ENCODE results near the gene SPTLC1.

The SPTLC1 gene

GRCh38 chr9:92077888-92078287 is 37.3 kb downstream of the SPTLC1 start:
- no peak for DNase-seq (ENCODE audit: low spot score)

DNA sequence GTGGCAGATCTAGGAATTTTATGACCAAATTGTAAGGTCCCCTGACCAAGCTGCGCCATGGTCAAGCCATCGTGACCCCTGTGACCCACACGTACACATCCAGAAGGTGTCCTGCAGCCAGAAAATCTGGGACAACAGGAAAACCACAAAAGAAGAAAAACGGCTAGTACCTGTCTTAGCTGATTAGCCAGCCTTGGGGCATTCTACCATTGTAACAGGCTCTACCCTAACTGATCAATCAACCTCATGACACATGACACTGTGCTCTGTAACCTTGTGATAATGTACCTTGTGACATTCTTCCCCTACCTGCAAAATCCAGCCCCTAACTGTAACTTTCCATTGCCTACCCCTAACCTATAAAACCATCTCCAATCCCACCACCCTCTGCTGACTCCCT is 43.6 kb downstream of the SPTLC1 start:
- no peak for DNase-seq (ENCODE audit: low spot score)

DNA sequence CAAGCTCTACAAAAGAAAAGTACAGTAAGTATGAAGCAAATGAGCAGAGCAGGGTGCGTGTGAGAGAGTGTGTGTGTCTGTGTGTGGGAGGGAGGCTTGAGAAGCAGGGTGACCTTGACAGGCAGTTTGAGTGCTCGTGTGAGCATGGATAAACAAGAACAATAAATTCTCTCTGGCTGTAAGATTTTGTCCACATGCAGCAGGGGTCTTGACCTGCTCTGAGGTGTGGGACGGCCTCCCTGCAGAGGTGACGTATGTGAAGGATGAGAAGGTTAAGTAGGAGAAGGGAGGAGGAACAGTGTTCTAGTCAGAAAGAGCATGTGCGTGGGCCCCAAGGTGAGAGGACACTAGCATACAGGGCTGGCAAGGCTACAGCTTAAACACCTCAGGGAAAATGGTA is 49.0 kb downstream of the SPTLC1 start:
- no peak for DNase-seq (ENCODE audit: low spot score)

- no peak for DNase-seq (ENCODE audit: low spot score)
Observed at GRCh38 chr9:92064711-92065110, 50.5 kb downstream of the SPTLC1 start.

- no peak for DNase-seq (ENCODE audit: low spot score)
Observed at GRCh38 chr9:92061184-92061583, 54.0 kb downstream of the SPTLC1 start.

- DNase-seq (ENCODE audit: low spot score), result no peak
Observed at GRCh38 chr9:92059661-92060060, 55.6 kb downstream of the SPTLC1 start.

GRCh38 chr9:92058723-92059444 is 56.3 kb downstream of the SPTLC1 start:
- no peak for DNase-seq (ENCODE audit: low spot score)

- no peak for DNase-seq (ENCODE audit: low spot score)
Observed at GRCh38 chr9:92058026-92058425, 57.2 kb downstream of the SPTLC1 start.

DNA sequence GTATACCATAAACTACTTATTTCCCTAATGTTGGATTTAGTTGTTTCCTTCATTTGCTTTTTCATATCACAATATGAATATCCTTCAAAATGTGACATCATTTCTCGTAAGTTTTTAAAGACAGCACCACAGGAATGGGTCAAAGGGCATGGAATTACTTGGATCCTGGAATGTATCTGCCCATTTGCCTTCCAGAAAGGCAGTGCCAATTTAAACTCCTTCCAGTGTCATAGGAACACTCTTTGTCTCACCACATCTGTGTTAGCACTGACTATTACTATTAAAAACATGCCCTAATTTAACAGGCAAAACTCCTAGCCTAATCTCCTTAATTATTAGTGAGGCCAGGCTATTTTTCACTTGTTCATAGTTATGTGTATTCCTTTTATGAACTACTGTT is 58.0 kb downstream of the SPTLC1 start:
- DNase-seq (ENCODE audit: low spot score), result no peak

DNA sequence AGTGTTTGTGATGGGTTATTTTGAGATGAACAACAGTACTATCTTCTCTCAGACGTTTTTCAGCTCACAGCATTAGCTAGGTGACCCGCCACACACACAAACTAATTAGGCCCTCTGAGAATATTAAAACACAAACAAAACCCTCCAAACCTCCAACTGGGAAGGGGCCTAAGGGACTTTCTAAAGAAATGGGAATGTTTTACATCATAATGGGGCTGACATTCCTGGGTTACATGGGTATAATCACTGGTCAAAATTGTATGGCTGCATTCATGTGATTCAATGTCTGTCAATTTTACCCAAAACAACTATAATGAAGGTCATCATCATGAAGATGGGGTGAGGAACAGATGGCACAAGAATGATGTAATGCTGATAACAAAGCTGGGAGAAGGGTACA is 59.6 kb downstream of the SPTLC1 start:
- DNase-seq (ENCODE audit: low spot score), result no peak

DNA sequence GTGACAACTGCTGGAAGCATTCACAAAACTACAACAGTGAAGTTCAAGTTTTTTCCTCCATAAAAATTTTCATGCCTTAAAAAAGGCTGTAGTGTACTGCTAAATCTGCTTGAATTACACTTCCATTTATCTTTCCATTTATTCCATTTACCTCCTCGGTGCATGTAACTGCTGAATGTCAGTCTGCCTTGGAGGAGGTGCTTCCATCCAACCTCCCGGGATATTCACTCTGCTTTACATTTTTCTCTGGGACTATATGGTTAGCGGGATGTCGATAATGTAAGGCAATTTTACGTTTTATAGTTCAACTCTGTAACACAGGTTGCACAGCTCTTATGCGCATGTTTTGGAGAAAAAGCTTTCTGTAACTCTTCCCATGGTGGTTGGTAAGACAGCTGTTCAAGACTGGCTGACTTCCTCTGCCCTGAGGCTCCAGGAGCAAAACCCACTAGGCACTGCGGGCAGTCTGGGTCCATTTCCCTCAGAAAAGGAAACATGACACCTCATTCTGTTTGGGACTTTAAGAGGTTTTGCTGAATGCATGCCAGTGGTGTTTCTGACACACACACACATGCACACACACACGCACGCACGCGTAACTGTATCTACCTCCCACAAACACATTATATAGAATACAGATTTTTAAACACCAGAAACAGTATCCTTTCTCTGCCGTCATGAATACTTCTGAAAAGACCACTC is 66.1 kb downstream of the SPTLC1 start:
- DNase-seq (ENCODE audit: low spot score), result no peak

DNA sequence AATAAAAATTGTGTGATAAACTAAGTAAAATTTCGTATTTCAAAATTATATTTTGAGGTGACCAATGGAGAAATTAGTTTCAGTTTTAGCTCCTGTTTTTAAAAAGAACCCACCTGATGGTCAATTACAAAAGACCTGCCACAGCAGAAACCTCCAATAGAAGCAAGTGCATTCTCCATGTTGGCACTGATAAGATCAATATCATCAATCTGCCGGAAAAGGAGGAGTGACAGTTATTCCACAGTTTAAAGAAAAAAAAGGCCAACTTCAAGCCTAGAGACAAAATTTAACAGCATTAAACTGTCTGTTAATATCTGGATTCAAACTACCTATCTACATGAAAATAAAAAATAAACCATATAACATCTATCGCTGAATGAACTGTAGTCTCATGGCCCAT is 67.7 kb downstream of the SPTLC1 start:
- no peak for DNase-seq (ENCODE audit: low spot score)

DNA sequence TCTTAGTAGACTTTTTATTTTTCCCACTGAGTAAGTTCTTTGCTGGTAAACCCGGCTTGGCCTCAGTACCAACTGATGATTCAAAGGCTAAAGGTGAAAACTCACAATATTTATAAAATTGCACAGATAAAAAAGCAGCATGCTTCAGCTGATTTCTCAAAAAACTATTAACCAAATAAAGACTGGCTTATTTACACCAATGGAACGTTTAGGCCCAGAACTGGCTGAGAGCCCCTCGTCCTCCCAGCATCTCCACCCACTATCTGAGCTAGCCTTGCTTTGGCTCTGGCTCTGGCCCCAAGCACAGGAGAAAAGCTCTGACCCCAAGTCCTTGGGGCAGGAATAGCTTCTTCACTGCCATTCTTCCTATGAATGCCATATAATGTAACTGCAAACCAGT is 68.5 kb downstream of the SPTLC1 start:
- no peak for DNase-seq (ENCODE audit: low spot score)

- no peak for DNase-seq (ENCODE audit: low spot score)
Observed at GRCh38 chr9:92044936-92045335, 70.3 kb downstream of the SPTLC1 start.

GRCh38 chr9:92043002-92043401 is 72.2 kb downstream of the SPTLC1 start:
- no peak for DNase-seq (ENCODE audit: low spot score)

DNA sequence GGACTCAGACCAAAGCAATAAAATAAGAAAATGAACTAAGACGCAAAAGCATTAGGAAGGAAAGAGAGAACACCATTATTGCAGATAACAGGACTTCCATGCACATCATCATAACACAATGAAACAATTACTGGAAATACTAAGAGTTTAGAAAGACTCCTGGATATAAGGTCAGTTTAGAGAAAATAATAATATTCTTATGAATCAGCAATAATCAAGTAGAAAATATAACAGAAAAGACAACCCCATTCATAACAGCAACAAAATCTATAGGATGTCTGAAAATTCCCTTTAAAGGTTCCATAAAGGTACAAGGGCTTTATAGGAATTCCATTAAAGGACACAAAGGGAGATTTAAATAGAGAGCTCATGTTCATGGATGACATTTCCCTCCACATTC is 73.0 kb downstream of the SPTLC1 start:
- no peak for DNase-seq (ENCODE audit: low spot score)

DNA sequence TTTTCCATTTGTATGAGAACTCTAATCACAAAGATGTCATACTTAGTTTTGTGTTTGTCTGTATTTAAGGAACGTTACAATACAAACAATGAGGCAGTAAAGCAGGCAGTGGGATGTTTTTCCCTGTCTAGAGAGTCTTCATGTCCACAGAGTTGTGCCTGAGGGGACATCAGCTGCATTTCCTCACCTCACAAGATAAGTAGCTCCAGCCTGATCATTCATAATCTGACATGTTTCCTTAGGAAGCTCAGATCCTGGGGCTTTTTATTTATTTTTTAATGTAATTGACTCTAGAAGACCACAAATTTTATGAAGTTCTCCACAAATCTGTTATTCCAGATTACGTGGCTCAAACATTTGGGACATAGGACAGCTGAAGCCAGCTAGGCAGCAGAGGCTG is 78.5 kb downstream of the SPTLC1 start:
- DNase-seq (ENCODE audit: low spot score), result no peak

DNA sequence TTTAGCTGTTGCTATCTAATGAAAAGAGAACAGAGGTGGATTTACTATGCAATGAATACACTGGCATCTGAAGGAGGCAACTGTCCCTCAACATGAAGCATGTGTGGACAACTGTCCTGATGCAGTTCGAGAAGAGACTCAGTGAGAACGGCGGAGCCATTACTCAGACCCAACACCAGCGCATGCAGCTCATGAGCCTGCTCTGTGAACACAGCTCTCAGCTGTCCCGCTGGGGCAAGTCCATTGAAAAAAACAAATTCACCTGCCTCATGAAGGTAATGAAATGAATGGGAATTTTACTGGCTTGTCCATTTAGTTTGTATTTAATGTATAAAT is 78.8 kb downstream of the SPTLC1 start:
- no peak for DNase-seq (ENCODE audit: low spot score)

DNA sequence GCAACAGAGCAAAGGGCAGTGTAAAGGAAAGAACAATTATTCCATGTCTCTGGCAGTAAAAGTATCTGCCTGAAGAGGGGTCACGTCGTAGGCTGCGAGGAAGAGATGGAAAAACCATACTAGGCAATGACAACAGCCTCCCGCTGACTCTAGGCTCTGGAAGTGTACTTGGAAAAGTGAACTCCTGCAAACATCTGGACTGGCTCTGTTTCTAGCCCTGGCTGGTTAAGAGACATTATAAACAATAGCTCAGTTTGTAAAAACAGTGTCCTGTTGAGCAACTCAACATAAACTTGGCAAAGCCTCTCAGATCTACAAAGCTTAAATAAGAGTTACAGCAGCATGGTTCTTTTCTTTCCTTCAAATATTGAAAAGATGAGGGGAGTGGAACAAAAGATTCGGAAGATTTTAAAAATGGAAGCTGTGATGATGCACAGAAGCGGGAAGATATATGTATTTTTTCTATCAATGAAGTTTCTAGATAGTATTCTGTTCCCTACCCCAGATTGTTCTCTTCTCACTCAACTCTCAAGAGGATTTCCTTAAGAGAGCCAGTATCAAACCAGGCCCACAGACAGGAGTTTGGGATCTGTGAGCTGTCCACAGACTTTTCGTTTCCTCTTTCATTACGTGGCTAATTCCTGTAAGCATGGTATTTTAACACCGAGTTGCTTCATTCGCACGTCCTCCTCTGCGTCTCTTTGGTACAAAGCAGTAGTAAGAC is 79.4 kb downstream of the SPTLC1 start:
- no peak for DNase-seq (ENCODE audit: low spot score)

DNA sequence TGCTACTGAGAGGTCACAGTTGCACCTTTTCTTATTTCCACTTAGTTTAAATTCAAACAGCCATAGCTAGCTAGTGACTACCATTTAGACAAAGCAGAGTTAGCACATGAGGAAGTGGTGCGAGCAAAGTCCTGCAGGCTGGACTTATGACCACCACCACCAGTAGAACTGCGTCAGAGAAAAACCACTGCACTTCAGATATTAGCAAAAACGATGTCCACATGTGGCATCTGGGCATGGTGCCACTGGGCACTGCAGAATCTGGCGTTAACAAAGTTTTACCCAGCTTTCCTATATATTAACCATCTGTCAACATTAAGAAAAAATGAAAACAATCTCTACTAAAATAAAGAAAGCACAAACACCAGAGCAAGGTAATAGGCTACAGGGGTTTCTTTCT is 80.1 kb downstream of the SPTLC1 start:
- DNase-seq (ENCODE audit: low spot score), result no peak

- no peak for DNase-seq (ENCODE audit: low spot score)
Observed at GRCh38 chr9:92033991-92034390, 81.2 kb downstream of the SPTLC1 start.

DNA sequence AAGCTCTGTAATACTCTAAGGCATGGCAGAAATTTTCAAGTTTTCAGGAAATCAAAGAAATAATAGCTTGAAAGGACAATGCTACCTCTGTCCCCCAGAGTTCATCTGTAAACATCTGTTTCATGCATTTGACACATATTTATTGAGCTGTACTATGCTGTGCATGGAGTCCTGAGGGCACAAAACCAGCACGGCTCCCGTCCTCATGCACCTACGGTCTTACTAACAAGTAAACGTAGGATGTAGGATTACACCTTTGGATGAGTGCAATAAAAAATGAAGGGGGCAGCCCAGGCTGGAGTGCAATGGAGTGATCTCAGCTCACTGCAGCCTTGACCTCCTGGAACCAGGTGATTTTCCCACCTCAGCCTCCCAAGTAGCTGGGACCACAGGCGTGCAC is 81.9 kb downstream of the SPTLC1 start:
- DNase-seq (ENCODE audit: low spot score), result no peak

DNA sequence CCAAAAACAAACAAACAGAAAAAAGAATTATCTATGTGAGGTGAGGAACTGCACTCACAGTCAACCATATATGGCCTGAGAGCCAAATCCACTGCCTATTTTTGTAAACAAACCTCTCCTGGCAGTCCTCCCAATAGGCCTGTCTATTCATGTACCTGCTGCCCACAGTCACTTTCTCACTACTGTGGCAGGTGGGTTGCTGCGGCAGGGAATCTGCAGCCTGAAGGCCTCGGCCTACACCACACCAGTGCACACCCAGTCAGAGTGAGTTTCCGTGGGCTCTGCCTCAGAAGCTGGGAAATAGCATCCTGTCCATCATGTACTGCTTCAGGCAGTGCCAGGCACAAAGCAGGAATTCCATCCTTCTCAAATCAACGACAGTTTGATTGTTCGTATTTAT is 82.3 kb downstream of the SPTLC1 start:
- DNase-seq (ENCODE audit: low spot score), result no peak
